GM12864 (cell line): Measurements from ENCODE around the gene KRT75.
"Not testable (repeated sequence)": the region's sequence is repeated elsewhere in the genome, so short reads cannot be mapped to it uniquely, and the experiment has no call there.

ENCODE experiments used
- DNase-seq: peaks from one replicate; pipeline ENCODE4 v3.0.0-alpha.2; 2011; ENCODE audit warnings: low read depth
- H3K4me3 ChIP-seq: 2 replicates; pipeline ENCODE4 v1.5.1; 2011; ENCODE audit warnings: mild to moderate bottlenecking, low read depth, low read length, control low read depth
- TF ChIP-seq, protein P1 (sequence below): IDR thresholded peaks from 2 replicates; pipeline ENCODE4 v1.5.1; 2011; ENCODE audit warnings: low read depth, mild to moderate bottlenecking, moderate library complexity, low read length, control low read depth, inconsistent platforms; ENCODE audit errors: missing control alignments

KRT75 gene

DNA sequence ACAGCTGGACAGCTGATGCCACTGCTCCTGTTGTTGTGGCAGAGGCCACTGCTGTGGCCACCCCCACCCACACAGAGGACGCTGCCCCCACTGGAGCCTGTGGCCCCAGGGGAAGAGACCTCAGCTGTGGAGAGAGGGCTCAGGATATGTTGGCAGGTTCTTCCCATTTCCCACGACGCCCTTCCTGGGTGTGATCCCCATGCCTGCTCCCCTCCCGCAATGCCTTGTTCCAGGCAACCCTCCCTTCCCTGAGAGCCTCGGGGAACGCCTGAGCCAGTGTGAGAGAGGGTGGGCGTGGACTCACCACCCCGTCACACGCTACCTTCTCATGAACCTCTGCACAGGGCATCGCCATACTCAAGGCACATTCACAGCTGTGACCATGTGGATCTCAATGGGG is 22.4 kb downstream of the KRT75 start:
- DNase-seq: no peak
- TF ChIP-seq, protein P1, sequence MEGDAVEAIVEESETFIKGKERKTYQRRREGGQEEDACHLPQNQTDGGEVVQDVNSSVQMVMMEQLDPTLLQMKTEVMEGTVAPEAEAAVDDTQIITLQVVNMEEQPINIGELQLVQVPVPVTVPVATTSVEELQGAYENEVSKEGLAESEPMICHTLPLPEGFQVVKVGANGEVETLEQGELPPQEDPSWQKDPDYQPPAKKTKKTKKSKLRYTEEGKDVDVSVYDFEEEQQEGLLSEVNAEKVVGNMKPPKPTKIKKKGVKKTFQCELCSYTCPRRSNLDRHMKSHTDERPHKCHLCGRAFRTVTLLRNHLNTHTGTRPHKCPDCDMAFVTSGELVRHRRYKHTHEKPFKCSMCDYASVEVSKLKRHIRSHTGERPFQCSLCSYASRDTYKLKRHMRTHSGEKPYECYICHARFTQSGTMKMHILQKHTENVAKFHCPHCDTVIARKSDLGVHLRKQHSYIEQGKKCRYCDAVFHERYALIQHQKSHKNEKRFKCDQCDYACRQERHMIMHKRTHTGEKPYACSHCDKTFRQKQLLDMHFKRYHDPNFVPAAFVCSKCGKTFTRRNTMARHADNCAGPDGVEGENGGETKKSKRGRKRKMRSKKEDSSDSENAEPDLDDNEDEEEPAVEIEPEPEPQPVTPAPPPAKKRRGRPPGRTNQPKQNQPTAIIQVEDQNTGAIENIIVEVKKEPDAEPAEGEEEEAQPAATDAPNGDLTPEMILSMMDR: no peak
- H3K4me3 ChIP-seq: no peak overlapping the region

DNA sequence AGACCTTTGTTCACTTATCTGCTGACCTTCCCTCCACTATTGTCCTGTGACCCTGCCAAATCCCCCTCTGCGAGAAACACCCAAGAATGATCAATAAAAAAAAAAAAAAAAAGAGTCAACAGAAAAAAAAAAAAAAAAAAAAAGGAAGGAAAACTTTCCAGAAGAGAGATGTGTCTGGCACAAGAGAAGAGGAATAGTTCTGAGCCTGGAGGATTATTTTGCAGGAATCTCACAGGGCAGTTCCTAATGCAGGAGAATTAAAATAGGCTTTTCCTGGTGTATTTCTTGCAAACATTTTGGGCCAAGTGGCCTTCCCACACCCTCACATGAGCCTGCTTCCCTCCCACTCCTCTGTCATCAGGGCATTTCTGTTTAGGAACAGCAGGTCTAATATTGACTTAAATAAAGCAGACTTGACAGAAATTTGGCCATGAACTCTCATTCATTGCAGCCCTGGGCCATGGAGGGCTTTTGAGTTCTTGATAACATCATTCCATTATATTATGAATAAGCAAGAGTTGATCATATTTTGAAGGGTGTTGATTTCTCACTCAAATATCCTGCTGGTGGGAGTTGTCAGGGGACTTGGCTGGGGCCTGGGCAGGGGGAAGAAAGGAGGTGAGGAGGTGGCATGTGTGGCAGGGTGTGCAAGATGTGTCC is 23.5 kb downstream of the KRT75 start:
- not testable (repeated sequence) for DNase-seq, H3K4me3 ChIP-seq

DNA sequence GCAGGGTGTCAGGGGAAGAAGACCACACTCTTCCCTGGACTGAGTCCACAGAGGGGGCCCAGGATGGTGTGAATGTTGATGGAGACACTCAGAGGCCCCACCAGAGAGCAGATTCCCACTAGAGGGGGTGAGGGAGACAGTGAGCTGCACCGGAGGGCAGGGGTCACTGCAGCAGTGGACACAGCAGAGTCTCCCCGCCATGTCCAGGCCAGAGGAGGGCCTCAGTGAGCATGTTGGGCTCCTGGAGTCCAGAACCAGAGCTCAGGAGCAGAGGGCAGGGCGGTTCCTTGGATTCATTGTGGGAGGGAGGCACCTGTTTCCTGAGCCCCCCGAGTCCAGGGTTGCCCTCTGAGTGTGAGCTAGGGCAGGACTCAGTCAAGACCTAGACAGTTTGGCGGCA is 26.3 kb downstream of the KRT75 start:
- TF ChIP-seq, protein P1: no peak
- H3K4me3 ChIP-seq: no peak overlapping the region
- DNase-seq: no peak

DNA sequence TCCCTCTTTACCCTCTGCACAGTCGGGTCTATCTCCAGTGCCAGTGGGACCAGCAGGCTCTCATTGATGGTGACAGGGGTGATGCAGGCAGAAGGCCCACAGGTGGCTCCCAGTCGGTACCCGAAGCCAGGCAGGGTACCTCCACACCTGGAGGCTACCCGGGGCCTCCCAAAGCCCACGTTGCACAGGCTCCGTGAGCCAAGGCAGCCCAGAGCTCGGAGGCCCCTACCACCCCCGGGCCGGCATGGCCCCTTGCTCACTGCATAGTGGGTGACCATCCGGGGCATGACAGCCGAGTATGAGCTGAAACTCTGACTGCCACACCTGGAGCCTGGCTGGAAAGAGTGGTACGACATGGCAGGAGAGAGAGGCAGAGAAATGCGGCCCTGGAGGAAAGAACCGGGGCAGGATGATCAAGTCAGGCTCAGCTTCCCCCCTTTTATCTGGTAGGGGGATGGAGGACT is 28.2 kb downstream of the KRT75 start, which contains the start of gene KRT82:
TSS of gene KRT82 (minus strand) at position 414 of the 464 bp plus-strand sequence. CDS start at position 356, 58 bp downstream.
- no peak for DNase-seq
- H3K4me3 ChIP-seq: no peak within 1 kb of the TSS
- TF ChIP-seq, protein P1: no peak

DNA sequence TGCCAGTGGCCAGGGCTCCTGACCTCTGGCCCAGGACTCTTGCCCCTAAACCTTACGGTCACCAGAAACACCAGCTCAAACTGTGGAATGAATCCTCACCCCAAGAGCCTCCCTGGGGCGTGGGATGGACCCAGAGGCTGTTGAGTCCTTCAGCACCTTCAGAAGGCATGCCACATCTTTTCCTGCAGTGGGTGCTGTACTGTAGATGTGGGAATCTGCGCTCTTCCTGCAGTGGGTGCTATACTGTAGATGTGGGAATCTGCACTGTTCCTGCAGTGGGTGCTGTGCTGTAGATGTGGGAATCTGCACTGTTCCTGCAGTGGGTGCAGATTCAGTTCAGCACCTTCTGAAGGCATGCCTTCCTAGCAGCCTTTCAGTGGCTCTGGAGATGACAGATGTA is 29.2 kb downstream of the KRT75 start:
- TF ChIP-seq, protein P1: no peak
- no peak for DNase-seq
- H3K4me3 ChIP-seq: no peak overlapping the region

DNA sequence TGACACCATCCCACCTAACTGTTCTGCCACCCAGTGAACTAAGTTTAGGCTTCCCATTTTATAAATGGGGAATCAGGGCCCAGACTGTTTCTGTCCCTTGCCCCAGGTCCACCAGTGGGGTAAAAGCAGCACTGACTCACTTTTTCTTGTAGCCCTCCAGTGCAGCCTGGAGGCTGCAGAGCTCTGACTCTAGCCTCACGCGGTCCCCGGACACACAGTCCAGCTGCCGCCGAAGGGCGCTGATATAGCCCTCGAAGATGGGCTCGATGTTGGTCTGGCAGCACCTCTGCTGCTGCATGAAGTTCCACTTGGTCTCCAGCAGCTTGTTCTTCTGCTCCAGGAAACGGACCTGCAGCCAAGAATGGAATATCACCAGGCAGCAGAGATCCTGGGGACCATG is 30.6 kb downstream of the KRT75 start:
- H3K4me3 ChIP-seq: no peak overlapping the region
- TF ChIP-seq, protein P1: no peak
- no peak for DNase-seq

DNA sequence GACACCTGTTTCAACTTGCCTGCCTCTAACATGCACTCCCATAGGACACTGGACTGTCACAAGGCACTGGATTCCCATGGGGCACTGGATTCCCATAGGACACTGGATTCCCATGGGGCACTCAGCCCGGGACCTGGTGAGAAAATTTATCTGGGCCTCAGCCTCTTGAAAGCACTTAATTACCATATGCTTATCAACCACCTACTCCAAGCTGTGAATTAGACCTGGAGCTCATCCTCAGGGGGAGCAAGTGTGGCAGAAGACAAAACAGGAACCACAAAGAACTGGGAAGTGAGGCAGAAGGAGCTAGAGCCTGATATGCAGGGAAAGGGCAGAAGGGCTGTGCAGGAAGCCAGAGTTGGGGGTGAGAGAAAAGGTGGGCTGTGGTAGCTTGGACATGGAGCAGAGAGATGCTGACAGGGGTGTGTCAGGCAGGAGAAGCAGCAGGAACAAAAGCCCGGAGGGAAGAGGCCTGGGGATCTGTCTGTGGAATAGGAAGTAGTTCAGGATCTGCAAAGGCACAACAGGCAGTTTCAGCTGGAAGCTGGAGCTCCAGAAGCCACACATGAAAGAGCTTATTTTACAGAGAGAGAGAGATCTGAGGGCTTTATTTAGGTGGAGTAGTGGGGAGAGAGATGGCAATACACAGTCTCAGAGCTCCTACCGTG is 31.2 kb downstream of the KRT75 start:
- no peak for DNase-seq
- no peak overlapping the region for H3K4me3 ChIP-seq
- TF ChIP-seq, protein P1: no peak
